ENCODE data around the gene HNMT. TPM values are rescaled to one million over a fixed set of nuclear protein-coding genes. Genes with fewer than 3 reads are reported as not detected.
A peak's percentile ranks its signal among the peaks of the same experiment; 100 is the strongest.
"Not testable (repeated sequence)": the region's sequence is repeated elsewhere in the genome, so short reads cannot be mapped to it uniquely, and the experiment has no call there.

The HNMT gene
- total RNA-seq: 159 TPM

DNA sequence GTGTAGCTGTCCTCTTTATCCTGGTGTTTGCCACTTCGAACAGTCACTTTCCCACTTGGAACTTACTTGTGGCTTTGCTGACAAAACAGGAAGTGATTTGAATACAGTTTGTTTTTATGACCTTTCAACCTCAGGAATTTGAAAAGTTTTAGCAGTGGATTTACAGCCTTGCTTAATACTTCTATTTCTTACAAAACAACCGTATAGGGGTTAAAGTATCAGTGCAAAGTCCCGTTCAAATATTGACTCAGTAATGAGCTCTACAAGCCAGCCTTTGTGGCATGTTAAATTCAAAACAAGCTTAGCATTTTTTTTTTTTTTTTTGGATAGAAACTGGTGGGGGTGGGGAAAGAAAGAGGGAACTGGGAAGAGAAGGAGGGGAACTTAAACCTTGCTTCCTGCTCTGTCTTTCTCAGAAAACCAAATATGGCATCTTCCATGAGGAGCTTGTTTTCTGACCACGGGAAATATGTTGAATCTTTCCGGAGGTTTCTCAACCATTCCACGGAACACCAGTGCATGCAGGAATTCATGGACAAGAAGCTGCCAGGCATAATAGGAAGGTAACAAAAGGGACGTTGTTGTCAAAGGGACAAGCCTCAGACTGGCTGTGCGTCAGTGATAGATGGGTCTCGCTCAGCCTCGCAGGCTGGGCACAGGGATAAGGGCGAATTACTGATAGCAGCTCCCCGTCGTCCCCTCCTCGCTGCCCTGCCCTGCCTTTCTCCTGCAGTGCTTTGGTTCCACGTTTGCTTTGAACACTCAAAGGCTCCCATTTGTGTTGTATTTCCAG is at the start of gene HNMT:
TSS of gene HNMT (plus strand) at position 408 of the 793 bp plus-strand sequence. CDS start at position 427, 19 bp downstream.
- peak; percentile 38 for DNase-seq

DNA sequence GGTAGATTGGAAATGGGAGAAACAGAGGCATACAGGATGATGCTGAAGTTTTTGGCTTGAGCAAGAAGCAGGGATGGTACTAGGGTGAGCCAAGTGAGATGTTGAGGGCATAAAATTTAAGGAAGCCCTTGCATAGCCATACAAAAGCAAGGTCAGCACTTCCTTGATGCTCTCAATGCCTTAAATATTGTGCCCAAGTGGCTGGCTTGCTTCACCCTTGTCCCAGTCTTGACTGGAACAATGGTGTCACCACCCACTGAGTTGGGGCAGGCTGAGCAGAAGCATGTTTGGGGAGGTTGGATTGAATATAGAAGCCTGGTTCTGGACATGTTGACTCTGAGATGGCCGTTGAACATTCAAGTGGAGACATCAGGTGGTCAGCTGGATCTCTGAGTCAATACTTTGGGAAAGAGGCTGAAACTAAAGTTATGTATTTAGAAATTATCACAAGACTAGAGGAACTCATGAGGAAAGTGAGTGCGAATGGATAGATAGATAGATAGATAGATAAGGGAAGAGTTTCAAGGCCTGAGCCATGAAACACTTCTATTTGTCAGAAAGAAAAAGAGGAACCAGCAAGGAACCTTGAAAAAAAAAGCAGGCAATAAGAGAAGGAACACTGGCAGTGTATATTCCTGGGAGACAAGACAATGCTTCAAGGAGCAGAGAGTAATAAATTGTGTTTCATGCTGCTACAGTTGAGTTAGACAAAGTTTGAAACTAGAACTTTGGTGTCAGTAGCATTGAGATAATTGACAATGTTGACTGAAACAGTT is 43.0 kb upstream of the HNMT start:
- DNase-seq: no peak

- not testable (repeated sequence) for DNase-seq
Measured at GRCh38 chr2:137922171-137922570, 42.1 kb upstream of the HNMT start.

- no peak for DNase-seq
Measured at GRCh38 chr2:137924019-137924418, 40.3 kb upstream of the HNMT start.

- DNase-seq: no peak
Measured at GRCh38 chr2:137925599-137925998, 38.7 kb upstream of the HNMT start.

DNA sequence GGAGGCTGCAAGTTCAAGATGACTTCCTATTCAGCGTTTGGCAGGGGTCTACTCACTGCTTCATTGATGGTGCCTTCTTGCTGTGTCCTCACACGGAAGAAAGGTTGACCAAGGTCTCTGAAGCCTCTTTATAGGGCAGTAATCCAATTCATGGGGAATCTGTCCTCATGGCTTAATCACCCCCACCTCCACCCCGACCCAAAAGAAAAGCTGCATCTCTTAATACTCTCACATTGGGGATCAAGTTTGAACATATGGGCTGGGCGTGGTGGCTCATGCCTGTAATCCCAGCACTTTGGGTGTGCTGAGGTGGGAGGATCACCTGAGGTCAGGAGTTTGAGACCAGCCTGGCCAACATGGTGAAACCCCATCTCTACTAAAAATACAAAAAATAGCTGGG is 36.4 kb upstream of the HNMT start:
- no peak for DNase-seq

GRCh38 chr2:137928547-137929518 is 35.4 kb upstream of the HNMT start:
- no peak for DNase-seq

GRCh38 chr2:137929519-137929916 is 34.8 kb upstream of the HNMT start:
- no peak for DNase-seq

DNA sequence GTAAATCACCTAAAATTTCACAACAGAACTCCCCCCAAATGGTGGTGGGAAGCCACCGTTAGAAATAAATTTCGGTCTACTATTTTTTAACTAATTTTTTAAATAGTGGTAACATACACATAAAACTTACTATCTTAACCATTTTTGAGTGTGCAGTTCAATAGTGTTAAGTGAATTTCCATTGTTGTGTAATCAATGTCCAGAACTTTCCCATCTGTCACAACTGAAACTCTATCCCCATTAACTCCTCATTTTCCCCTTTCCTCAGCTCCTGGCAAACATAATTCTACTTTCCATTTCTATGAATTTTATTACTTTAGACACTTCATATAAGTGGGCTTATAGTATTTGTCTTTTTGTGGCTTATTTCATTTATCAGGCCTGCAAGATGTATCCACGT is 34.1 kb upstream of the HNMT start:
- DNase-seq: no peak

GRCh38 chr2:137935591-137935990 is 28.7 kb upstream of the HNMT start:
- DNase-seq: no peak

DNA sequence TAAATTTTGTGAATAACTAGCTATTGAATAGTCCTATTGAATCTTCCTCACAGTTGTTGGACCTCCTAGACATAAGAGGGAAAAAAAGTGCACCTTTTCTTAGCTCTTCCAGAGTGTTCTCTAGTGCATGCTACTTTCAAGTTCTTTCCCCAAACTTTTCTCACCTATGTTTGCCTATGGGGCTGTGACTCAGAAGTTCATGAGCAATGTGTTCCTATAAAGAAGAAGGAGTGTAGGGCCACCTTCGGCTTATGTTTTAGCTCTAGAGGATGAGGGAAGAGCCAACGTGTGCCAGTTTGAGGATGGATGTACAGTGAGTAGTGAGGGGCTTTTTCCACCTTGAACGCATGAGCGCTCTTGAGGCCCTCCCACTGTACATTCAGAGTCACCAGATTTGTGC is 27.0 kb upstream of the HNMT start:
- no peak for DNase-seq

DNA sequence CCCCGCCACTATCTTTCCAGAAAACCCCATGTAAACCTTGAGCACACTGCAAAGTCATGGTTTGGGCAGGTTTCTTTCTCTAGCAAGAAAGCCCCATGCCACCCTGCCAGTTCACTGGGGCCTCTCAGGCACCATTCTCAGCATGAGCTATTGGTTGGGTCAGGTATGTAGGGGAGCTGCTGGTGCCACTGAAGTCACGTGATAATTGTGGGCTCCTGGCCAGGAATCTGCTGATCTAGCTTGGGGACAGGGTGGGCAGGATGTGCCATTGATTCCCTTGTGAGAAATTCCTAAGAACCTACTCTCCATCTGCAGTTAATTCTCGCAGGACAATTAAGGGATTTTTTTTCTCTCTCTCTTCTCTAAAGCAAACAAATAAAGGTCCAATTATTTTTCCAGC is 26.5 kb upstream of the HNMT start:
- DNase-seq: no peak

GRCh38 chr2:137938204-137938603 is 26.1 kb upstream of the HNMT start:
- DNase-seq: no peak

GRCh38 chr2:137939026-137939425 is 25.2 kb upstream of the HNMT start:
- DNase-seq: no peak

DNA sequence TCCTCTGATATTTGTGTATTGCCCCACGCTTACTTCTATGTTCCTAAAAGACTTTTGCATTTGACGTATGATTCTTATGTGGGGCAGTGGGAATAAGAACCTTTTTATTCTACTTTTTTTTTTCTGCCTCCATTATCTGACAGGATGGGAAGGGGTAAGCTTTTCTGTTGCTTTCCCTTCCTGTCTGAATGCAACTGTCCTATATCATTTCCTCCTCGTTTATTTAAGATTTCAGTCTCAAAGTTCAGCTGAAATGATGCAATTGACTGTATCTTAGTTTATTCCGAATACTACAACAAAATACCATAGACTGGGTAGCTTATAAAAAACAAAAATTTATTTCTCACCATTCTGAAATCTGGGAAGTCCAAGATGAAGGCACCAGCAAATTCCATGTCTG is 24.1 kb upstream of the HNMT start:
- DNase-seq: no peak

DNA sequence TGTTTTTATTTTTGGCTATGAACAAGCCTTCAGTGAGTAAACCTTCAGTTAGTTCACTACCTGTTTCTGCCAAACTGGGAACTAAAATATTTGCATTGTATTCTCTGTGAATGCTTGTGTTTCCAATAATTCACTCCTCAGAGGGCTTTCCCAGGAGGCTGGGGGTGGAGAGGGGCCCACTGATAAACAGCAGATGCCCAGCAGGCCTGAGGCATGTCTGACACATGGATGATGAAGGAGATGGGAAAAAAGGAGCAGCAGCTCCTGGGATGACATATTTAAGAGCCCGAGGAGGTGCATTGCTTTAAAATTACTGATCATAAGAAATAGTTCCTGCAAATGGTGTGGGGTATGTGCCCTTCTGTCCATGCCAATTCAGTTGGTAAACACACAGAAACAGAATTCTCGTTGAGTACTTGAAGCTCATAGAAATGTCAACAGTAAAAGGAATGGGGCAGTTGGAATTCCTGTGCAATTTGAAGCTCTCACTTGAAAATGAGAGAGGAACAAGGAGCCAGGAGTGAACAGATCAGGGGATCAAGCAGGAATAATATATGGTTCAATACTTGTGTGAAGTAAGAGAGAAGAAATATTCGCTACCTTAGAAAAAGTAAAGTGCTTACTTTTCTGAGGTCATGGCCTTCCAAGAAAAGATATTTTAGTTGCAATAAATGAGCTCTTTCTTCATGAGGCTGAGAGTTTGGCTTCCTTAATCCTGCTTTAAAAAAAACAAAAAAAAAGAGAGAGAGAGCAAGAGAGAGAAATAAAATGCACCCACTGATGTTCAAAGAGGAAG is 22.0 kb upstream of the HNMT start:
- no peak for DNase-seq

GRCh38 chr2:137942833-137943677 is 21.2 kb upstream of the HNMT start:
- no peak for DNase-seq

- no peak for DNase-seq
Measured at GRCh38 chr2:137943678-137944347, 20.5 kb upstream of the HNMT start.

DNA sequence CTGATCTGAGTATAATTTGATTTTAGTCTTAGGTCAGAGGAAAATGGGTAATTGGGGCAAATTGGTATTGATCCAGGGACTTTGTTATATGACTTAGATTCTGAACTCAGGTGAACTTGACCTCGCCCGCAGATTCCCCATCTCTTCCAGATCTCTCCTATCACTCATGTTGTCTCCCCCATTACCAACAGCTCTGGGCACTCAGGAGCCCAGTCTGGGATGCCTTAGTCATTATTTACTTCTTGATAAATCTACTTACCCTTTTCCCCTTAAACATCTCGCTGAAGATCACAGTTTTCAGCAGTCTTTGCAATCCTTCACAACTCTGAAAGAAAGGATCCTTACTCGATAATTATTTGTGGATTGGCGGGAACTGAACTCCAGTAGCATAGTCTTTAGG is 19.6 kb upstream of the HNMT start:
- DNase-seq: no peak

GRCh38 chr2:137945229-137945628 is 19.0 kb upstream of the HNMT start:
- no peak for DNase-seq
